HG02798 (cell line): ENCODE measurements around the gene TLN1.

Experiments used
- ATAC-seq: cut with Tn5 transposase; IDR thresholded peaks from one replicate; pipeline ENCODE4 v1.9.1; 2021; ENCODE audit warnings: mild to moderate bottlenecking; ENCODE audit not compliant: unreplicated experiment, poor library complexity

Gene TLN1, protein sequence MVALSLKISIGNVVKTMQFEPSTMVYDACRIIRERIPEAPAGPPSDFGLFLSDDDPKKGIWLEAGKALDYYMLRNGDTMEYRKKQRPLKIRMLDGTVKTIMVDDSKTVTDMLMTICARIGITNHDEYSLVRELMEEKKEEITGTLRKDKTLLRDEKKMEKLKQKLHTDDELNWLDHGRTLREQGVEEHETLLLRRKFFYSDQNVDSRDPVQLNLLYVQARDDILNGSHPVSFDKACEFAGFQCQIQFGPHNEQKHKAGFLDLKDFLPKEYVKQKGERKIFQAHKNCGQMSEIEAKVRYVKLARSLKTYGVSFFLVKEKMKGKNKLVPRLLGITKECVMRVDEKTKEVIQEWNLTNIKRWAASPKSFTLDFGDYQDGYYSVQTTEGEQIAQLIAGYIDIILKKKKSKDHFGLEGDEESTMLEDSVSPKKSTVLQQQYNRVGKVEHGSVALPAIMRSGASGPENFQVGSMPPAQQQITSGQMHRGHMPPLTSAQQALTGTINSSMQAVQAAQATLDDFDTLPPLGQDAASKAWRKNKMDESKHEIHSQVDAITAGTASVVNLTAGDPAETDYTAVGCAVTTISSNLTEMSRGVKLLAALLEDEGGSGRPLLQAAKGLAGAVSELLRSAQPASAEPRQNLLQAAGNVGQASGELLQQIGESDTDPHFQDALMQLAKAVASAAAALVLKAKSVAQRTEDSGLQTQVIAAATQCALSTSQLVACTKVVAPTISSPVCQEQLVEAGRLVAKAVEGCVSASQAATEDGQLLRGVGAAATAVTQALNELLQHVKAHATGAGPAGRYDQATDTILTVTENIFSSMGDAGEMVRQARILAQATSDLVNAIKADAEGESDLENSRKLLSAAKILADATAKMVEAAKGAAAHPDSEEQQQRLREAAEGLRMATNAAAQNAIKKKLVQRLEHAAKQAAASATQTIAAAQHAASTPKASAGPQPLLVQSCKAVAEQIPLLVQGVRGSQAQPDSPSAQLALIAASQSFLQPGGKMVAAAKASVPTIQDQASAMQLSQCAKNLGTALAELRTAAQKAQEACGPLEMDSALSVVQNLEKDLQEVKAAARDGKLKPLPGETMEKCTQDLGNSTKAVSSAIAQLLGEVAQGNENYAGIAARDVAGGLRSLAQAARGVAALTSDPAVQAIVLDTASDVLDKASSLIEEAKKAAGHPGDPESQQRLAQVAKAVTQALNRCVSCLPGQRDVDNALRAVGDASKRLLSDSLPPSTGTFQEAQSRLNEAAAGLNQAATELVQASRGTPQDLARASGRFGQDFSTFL (N-terminal part only)

DNA sequence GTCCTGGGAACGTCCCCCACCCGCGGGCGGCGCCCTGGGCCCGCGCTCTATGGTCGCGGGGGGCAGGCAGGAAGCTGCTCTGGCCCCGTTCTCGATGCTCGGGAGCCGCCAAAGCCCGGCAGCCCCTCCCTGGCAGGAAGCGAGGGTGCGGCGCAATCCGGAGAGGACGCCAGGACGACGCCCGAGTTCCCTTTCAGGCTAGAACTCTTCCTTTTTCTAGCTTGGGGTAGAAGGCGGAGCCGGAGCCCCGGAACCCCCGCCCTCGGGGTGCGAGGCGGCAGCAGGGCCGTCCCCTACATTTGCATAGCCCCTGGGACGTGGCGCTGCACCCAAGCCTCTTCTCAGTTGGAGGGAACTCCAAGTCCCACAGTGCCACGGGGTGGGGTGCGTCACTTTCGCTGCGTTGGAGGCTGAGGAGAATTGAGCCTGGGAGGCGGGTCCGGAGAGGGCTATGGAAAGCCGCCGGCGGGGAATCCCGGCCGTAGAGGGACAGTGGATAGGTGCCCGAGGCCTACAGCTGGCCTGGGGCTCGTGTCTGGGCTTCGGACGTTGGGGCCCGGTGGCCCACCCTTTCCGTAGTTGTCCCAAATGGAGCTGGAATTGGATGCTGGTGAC, at the start of gene TLN1, which contains the start of gene CREB3:
Gene TLN1 (minus strand): TSS at position 11 of the 615 bp plus-strand sequence. CDS start 6,501 bp downstream, outside the sequence.
Gene CREB3 (plus strand): TSS at position 482 of the 615 bp plus-strand sequence. CDS start 107 bp downstream, at position 589.
- peak; percentile 82 for ATAC-seq

DNA sequence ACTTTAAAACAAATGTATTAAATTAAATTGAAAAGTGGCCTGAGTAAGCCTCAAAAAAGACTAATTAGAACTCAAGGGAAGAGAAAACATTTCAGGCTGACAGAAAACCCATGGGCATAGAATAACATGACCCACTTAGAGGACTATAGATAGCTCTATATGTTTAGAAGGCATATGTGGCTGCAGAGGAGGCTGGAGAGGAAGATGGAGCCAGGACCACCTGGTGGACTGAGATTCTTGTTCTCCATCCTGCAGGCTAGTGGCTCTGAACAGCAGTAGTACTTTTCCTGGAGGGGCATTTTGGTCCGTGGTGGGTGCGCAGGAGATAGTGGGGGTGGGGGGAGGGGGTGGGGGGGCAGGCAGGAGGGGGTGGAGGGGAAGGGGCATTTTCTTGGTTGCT, 49.1 kb upstream of the TLN1 start:
- ATAC-seq = no peak

DNA sequence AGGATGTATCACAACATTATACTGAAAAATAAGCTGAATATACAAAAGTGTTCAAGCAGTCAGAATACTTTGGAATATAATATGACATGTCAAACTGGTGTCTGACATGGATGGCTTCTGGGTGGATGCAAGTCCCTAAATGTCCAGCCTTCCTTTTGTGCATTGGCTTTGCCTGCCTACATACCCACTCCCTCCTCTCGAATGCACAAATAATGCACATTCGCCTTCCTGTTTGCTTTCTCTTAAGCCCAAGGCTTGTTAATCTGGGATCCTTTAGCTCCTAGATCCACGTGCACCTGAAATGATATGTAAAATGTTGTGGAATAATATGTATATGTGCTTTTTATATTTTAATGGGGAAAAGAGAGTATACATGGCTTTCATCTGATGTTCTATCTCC, 46.5 kb upstream of the TLN1 start:
- no peak for ATAC-seq

DNA sequence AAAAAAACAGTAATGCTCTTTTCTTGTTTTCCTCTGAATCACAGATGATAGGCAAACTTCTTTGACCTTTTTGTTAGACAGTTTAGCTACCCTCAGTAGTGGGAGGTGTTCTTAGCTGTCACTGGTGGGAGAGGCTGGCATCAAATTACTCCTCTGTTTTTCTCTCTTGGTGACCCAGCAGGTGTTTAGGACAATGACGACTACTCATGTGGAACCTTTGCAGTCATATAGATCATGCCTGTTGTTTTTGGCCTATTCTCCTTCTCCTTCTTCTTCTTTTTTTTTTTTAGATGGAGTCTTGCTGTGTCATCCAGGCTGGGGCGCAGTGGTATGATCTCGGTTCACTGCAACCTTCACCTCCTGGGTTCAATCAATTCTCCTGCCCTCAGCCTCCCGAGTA, 44.0 kb upstream of the TLN1 start:
- no peak for ATAC-seq

DNA sequence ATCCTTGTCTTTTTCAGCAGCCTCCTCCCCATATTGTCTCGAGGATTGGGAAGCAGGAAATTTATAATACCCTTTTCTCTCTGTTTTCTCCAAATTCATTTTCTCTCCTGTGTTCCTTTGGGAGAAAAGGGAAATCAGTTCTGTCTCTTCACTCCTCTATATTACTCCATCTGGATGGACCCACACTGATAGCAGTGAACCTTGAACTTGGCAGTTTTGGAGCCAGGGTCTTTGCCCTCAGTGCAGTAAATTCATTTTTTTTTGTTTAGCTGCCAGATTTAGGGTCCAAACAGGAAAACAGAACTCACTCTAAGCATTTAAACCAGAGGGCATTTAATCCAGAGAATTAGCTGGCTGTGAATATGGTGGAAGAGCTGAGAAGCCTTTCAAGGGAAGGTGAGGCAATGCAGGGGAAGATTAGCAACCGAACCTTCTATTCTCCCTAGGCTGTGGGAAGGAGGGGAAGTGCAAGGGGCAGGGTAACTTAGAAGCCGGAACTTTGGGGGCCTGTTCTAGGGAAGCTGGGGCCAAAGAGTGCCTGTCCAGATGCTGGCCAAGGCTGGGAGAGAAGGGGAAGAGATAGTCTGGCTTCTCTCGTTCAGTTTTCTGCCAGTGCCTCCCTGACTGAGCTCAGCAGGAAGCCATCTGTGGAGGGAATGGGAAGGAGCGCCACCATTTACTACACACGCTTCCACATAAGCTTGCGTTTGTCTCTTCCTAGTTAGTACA, 43.1 kb upstream of the TLN1 start:
- ATAC-seq = no peak

DNA sequence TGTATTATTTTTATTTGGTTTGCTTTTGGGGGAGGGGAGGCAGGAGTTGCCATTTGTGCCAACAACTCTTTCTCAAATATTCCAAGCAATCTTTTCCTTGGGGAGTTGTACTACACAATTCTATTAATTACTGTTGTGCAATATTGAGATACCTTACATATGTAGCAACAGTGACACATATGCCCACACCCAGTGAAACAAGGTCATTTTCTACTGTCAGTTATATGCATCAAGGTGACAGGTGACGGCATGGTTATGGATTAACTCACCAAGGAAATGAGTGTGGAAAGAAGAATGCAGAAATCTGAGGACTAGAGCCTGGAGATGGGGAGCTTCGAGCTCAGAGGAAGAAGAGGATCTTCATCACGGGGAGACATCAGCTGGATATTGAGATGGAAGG, 39.9 kb upstream of the TLN1 start:
- ATAC-seq = no peak

DNA sequence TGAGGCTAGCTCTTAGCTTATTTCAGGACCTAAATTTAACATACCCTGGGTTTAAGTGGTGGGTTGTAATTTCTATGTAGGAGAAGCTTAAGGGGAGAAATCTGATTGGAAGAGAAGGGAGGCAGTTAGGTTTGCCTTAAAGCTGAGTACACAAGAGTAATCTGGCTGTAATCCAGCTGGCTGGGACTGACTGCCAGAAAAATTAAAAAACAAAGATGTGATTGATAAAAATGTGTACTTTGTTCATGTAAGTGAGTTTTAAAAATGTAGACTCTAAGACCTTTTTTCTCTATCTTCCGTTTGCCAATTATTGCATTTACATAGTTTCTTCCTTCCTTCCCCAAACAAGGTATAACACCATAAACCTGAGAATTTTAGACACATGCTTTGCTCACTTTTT, 39.5 kb upstream of the TLN1 start:
- no peak for ATAC-seq

DNA sequence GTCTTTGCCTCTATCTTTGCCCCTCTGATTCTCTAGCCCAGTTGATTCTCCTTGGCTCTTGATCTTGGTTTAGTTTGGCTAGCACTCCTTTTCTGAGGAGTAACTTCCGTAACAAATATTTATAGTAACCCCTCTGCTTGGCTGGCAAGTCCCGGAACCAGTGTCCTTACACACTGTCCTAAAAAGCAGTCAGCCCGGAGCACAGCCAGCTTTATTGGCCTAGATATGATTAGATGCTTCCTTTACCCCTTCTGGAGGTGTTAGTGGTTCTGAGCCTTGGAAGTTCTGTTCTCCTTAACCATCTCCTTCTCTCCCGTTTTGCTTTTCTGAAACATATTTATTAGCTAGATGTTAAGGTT, 39.1 kb upstream of the TLN1 start:
- ATAC-seq = no peak

DNA sequence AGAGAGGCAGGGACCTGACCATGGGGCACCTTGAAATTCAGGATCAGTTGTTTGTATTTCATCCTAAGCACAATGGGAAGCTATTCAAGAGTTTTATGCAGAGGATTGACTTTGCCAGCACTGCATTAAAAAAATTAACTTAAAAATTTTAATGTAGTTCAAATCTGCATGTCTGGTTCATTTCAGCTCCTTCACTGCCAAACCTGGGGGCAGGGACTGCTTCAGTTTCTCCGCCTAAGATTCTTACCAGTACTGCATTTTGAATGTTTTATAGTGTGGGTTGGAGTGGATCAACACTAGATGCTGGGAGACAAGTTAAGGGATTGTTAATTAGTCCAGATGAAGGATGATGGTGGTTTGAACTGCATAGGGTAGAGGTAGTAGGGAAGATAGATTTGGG, 37.8 kb upstream of the TLN1 start:
- no peak for ATAC-seq

DNA sequence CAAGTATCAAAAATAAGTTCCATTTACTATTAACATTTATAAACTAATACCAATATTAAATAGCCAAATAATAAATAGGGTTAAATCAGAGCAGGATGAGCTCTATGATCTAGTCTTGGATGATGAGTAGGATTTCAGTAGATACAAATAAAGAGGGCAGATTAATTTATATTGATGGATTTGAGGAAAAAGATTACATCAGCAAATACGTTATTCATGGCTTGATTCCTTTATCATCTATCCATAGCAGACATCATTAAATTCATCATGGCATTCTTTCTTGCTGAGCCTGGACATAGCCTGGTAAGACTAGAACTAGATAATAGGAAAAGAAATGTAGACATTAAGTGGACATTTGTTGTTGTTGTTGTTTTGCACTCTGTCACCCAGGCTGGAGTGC, 35.5 kb upstream of the TLN1 start:
- no peak for ATAC-seq

DNA sequence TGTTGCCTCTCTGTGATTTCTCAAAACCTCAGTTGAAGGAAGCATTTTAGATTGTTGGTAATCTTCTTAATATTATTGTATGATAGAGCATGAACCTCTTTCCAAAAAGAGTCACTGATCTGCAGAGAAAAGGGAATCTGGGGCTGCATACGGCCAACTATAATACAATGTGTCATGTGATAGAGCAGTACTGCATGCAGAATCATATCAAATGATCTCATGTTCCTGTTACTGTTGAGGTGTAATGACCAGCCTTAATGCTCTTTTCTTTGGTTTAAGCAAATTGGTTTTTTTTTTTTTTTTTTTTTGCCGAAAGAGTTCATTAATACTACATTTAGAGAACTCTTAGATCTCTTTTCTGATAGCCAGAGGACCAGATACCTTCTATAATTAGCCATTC, 35.0 kb upstream of the TLN1 start:
- ATAC-seq = no peak

DNA sequence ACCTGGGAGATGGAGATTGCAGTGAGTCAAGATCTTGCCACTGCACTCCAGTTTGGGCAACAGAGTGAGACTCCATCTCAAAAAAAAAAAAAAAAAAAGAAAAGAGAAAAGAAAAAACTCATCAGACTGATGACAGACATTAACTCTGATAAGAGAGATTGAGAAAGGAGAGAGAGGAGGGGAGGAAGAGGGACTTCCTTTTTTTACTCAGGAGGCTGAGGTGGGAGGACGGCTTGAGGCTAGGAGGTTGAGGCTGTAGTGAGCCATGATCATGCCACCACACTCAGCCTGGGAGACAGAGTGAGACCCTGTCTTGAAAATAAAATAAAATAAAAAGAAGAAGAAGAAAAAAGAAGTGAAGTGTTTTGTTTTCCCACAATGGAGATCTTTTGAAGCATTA, 31.8 kb upstream of the TLN1 start:
- no peak for ATAC-seq

DNA sequence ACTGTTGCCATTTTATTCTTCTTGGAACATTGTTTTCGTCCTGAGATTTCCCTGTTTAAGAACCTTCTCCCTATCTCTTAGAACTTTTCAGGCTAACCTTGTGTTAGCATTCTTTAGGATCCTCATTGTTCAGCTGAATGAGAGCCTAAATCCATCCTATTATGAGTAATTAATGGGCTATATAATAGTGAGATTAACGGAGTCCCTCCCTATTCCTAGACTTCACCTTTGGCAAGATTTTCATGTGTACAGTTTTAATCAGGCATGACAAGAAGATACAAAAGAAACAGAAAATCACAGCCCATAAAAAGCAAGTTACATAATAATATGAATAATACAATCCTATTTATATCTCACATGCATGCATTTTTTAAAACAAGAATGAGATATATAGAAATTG, 31.2 kb upstream of the TLN1 start:
- ATAC-seq = no peak

DNA sequence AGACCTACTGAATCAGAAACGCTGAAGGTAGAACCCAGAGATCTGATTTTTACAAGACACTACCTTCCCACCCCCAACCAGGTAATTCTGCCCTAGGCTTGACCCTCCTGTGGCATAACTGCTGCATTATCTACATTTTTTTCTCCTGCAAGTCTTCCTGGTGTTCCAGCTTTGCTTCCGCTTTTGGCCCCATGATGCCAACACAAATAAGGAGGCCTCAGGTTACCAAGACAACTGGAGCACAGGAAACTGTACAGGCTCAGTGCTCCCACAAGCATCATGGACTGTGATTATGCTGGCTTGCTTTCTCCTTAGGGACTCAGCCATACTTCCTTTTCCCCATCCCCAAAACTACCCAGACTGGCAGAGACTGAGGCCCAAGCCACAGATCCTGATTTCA, 28.7 kb upstream of the TLN1 start:
- no peak for ATAC-seq

DNA sequence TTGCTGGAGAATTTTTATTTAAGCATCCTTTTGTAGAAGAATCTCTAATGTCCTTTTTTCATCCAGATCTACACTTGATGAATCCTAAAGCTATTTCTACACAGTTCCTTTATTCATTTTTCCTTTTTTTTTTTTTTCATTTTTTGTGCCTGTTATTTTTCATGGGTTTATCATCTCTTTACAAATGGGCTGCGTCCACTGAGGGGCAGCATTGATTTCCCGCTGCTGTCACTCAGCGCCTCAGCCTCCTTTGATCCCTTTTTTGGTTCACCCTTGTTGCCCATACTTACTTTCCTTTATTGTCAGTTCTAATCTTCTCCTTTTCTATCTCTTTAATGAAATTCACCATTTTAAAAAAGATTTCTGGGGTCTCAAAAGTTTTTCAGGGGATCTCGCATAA, 27.8 kb upstream of the TLN1 start:
- no peak for ATAC-seq

DNA sequence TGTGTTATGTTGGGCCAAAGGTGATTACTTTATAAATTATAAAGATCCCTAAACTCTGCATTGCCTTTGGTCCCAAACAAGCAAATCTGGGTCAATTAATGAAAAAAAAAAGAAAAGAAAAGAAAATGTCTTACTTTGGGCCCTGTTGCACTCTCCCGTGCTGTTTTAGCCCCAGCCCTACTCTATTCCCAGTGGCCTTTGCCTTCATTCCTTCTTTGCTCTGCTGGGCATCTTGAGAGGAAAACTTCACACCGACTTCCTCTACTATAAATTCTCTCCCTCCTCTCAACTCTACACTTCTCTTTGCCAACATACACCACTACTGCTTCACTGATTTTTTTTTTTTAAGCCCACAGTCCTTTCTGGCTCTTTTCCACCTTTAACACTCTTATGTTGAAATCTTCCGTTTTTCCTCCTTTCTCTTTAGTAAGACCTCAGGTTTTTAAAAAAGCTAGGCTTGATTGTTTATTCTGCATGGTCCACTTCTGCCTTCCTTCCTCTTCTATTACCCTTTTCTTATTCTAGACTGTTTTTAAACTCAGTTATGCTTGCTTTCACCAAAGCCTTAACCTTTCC, 26.6 kb upstream of the TLN1 start:
- ATAC-seq = no peak

DNA sequence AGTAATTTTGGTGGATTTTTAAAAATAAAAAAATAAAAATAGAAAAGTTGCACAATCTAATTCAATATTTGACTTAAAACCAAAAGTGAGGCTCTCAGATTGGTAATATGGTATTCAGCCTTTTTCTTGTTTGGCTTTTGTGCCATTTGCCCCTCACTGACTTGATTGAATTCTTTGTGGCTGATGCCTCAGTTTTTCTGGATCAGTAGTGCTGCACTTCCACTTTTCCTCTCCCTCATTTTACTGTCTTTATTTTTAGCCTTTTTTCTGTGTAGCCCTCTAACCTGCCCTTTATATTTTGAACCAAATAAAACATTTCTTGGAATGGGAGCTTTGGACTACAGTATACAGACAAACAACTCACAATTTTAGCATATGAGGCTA, 25.9 kb upstream of the TLN1 start:
- ATAC-seq = no peak

DNA sequence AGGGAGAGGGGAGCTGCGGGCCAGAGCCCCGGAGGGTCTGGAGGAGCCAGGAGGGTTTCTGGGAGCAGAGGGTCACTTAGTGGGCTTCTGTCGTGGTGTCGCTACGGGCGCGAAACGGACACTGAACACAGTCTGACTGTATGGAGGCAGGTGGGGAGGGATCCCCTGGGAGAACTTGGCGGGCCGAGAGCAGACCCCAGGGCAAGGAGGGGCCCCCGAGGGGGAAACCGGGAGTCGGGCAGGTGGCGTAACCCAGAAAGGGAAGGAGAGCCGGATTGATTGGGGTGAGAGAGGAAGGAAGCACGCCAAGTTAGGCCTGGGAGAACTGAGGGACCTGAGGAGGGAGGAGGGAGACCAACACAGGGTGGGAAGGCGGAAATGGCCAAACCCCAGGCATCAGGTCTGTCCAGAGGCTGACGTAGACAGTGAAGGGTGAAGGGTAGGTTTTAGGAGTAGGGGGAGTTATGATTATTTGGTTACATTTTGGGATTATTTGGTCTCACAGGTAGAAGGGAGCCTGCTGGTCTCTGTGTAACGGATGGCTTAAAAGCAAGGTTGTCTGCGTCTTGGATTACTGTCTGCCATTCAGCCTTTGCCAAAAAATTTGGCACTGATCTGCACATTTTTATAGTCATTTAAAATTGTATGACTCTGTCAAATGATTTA, 25.4 kb upstream of the TLN1 start:
- ATAC-seq = peak; percentile 34
